Brain microvascular endothelial cell (primary cell): Measurements from ENCODE around the gene MYL6B.

ENCODE experiments used
- DNase-seq: peaks from one replicate; pipeline ENCODE4 v3.0.0-alpha.2; 2020
- H3K27ac ChIP-seq: fragments of 250-450 bp; sonication (Bioruptor Pico); 2 replicates; pipeline ENCODE4 v1.5.1; 2020; ENCODE audit warnings: mild to moderate bottlenecking, moderate library complexity
- H3K27me3 ChIP-seq: fragments of 250-450 bp; sonication (Bioruptor Pico); replicated peaks from 2 replicates; pipeline ENCODE4 v1.5.1; 2020; ENCODE audit warnings: mild to moderate bottlenecking
- H3K36me3 ChIP-seq: fragments of 250-450 bp; sonication (Bioruptor Pico); replicated peaks from 2 replicates; pipeline ENCODE4 v1.5.1; 2020; ENCODE audit warnings: mild to moderate bottlenecking
- H3K4me3 ChIP-seq: 2 replicates; pipeline ENCODE4 v1.5.1; 2011; ENCODE audit warnings: low read depth, mild to moderate bottlenecking, control low read depth, low read length, moderate library complexity
- CTCF ChIP-seq: IDR thresholded peaks from 2 replicates; pipeline ENCODE4 v1.5.1; 2011; ENCODE audit warnings: low read depth, mild to moderate bottlenecking, moderate library complexity, low read length, control low read depth, inconsistent platforms; ENCODE audit errors: missing control alignments
- in situ Hi-C: cut with HindIII; loops from 2 replicates; pipeline ENCODE4 v1.10.0; 2017; ENCODE audit warnings: low sequenced_read_pairs, low pct_ligation_motif_present

MYL6B gene

GRCh38 chr12:56188131-56188777 is 35.9 kb downstream of the MYL6B start:
- no peaks in the 10 kb centered on the region for H3K27me3 ChIP-seq
- DNase-seq, result no peak
- peak overlapping the region; percentile 76 for H3K4me3 ChIP-seq
- H3K27ac ChIP-seq, result no peak overlapping the region
- H3K36me3 ChIP-seq, result peaks cover 25% of the 10 kb centered on the region
- in situ Hi-C loops, result loop anchor here (5.0 kb wide), 1 partner anchor 71 kb away; the partner anchor contains the start of genes RPL41 and ZC3H10
- TF ChIP-seq CTCF, result no peak

GRCh38 chr12:56188778-56189098 is 36.4 kb downstream of the MYL6B start:
- TF ChIP-seq CTCF, result no peak
- in situ Hi-C loops, result loop anchor here (5.0 kb wide), 1 partner anchor 71 kb away; the partner anchor contains the start of genes RPL41 and ZC3H10
- Histone ChIP-seq H3K36me3 (peaks cover 21% of the 10 kb centered on the region), H3K27me3 (no peaks in the 10 kb centered on the region), H3K4me3 (peak overlapping the region; percentile 76), H3K27ac (no peak overlapping the region)
- DNase-seq, result no peak

- peaks cover 15% of the 10 kb centered on the region for H3K36me3 ChIP-seq
- no peaks in the 10 kb centered on the region for H3K27me3 ChIP-seq
- no peak within 1 kb of the TSS for H3K27ac ChIP-seq
- peak; percentile 78 for DNase-seq
- TF ChIP-seq CTCF, result peak; percentile 74
- in situ Hi-C loops, result loop anchor here (5.0 kb wide), 1 partner anchor 72 kb away; the partner anchor contains the start of genes RPL41 and ZC3H10
- H3K4me3 ChIP-seq, result peak within 1 kb of the TSS; percentile 88
These were observed 36.9 kb downstream of the MYL6B start, which contains the start of gene SMARCC2 for GRCh38 chr12:56189099-56189917. TSS of gene SMARCC2 (minus strand) at chr12:56189483. CDS start at chr12:56189461, 22 bp downstream.

- no peak for TF ChIP-seq CTCF
- H3K27ac ChIP-seq, result no peak overlapping the region
- no peaks in the 10 kb centered on the region for H3K27me3 ChIP-seq
- H3K4me3 ChIP-seq, result peak overlapping the region; percentile 88
- in situ Hi-C loops, result loop anchor here (5.0 kb wide), 1 partner anchor 73 kb away; the partner anchor contains the start of genes RPL41 and ZC3H10
- peaks cover 7% of the 10 kb centered on the region for H3K36me3 ChIP-seq
- peak; percentile 79 for DNase-seq
These were observed 37.7 kb downstream of the MYL6B start for GRCh38 chr12:56189918-56190694.

- Histone ChIP-seq H3K4me3 (peak overlapping the region; percentile 88), H3K36me3 (peaks cover 3% of the 10 kb centered on the region), H3K27ac (no peak overlapping the region), H3K27me3 (no peaks in the 10 kb centered on the region)
- in situ Hi-C loops, result no loop called here
- DNase-seq, result no peak
- TF ChIP-seq CTCF, result no peak
These were observed 38.3 kb downstream of the MYL6B start for GRCh38 chr12:56190695-56191155.
